Measurements from ENCODE around the gene ZNRF1. TPM values are rescaled to one million over a fixed set of nuclear protein-coding genes. Genes with fewer than 3 reads are reported as not detected.

ZNRF1 gene
- total RNA-seq, 5 donors from 2014 or later (not counting 1 experiment from before 2014, with no cell fraction given): 5.5 to 7.8 (median 7.5) TPM

- Histone ChIP-seq H3K27me3 (replicated peaks in 1 of 2; ENCODE audit: control insufficient read depth in 2 of 2, extremely low read depth in 1 of 2, insufficient read depth in 2 of 2, low read length in 1 of 2) (no peaks in the 10 kb centered on the region), H3K4me3 (ENCODE audit: control insufficient read depth in 1 of 2, extremely low read depth in 1 of 2, low read length in 1 of 2) (no peak overlapping the region), H3K36me3 (ENCODE audit: control insufficient read depth in 2 of 2, extremely low read depth in 1 of 2, insufficient read depth in 1 of 2, low read length in 1 of 2) (no peaks in the 10 kb centered on the region), H3K9me3 (no peaks in the 10 kb centered on the region), H3K4me1 (ENCODE audit: control insufficient read depth in 1 of 2, extremely low read depth in 1 of 2, insufficient read depth in 2 of 2, low read length in 2 of 2) (peaks cover 21 to 25% of the 10 kb centered on the region in 2 experiments), H3K27ac (ENCODE audit: low read length) (no peak overlapping the region)
- POLR2A ChIA-PET: no interaction called here
- Mint-ChIP-seq H3K4me1 (peaks cover 35 to 47% (median 43%) of the 10 kb centered on the region in 3 donors), H3K36me3 (peaks cover 14% of the 10 kb centered on the region), H3K27me3 (no peaks in the 10 kb centered on the region), H3K4me3 (no peak overlapping the region), H3K27ac (no peak overlapping the region), H3K9me3 (no peaks in the 10 kb centered on the region)
- WGBS (ENCODE audit: insufficient coverage): 97% methylated on average over 5 of the region's 8 CpGs
- no peak for DNase-seq
- CTCF ChIA-PET: interaction anchor here in 1 of 2 donors (0.5 kb wide), 1 partner anchor 267 kb away, joined by 3 read pairs; no protein-coding TSS in a partner anchor
- ATAC-seq (replicated peaks in 1 of 4): no peak
Measured at GRCh38 chr16:75080205-75081029, 81.6 kb downstream of the ZNRF1 start.

- Mint-ChIP-seq H3K27ac (no peak overlapping the region), H3K27me3 (no peaks in the 10 kb centered on the region), H3K4me1 (peaks cover 26 to 38% (median 34%) of the 10 kb centered on the region in 3 donors), H3K36me3 (peaks cover 21% of the 10 kb centered on the region), H3K4me3 (no peak overlapping the region), H3K9me3 (no peaks in the 10 kb centered on the region)
- ATAC-seq (replicated peaks in 1 of 4) (no peak), DNase-seq (no peak)
- Histone ChIP-seq H3K4me3 (ENCODE audit: control insufficient read depth in 1 of 2, extremely low read depth in 1 of 2, low read length in 1 of 2) (no peak overlapping the region), H3K27ac (ENCODE audit: low read length) (no peak overlapping the region), H3K36me3 (ENCODE audit: control insufficient read depth in 2 of 2, extremely low read depth in 1 of 2, insufficient read depth in 1 of 2, low read length in 1 of 2) (no peaks in the 10 kb centered on the region), H3K9me3 (no peaks in the 10 kb centered on the region), H3K4me1 (ENCODE audit: control insufficient read depth in 1 of 2, extremely low read depth in 1 of 2, insufficient read depth in 2 of 2, low read length in 2 of 2) (peaks cover 12 to 16% of the 10 kb centered on the region in 2 experiments), H3K27me3 (replicated peaks in 1 of 2; ENCODE audit: control insufficient read depth in 2 of 2, extremely low read depth in 1 of 2, insufficient read depth in 2 of 2, low read length in 1 of 2) (no peaks in the 10 kb centered on the region)
- 87% methylated on average over 6 of the region's 6 CpGs for WGBS (ENCODE audit: insufficient coverage)
- CTCF ChIA-PET: interaction anchor here in 1 of 2 donors (0.5 kb wide), 1 partner anchor 65 kb away, joined by 4 read pairs; no protein-coding TSS in a partner anchor
- POLR2A ChIA-PET: interaction anchor here in 1 of 2 donors (0.5 kb wide), 1 partner anchor 56 kb away, joined by 7 read pairs; no protein-coding TSS in a partner anchor
Measured at GRCh38 chr16:75081179-75081859, 82.5 kb downstream of the ZNRF1 start.

- CTCF ChIA-PET: no interaction called here
- no peaks in the 10 kb centered on the region for H3K9me3 Mint-ChIP-seq
- POLR2A ChIA-PET: no interaction called here
Measured at GRCh38 chr16:75083813-75084212, 85.0 kb downstream of the ZNRF1 start.

GRCh38 chr16:75085556-75085955 is 86.7 kb downstream of the ZNRF1 start:
- H3K4me1 Mint-ChIP-seq: peaks cover 8 to 20% (median 18%) of the 10 kb centered on the region in 3 donors
- no peaks in the 10 kb centered on the region for H3K4me1 ChIP-seq (ENCODE audit: control insufficient read depth in 1 of 2, extremely low read depth in 1 of 2, insufficient read depth in 2 of 2, low read length in 2 of 2)
- POLR2A ChIA-PET: no interaction called here

More at GRCh38 chr16:75083813-75084212, 85.0 kb downstream of the ZNRF1 start:
- 90% methylated on average over 2 of the region's 5 CpGs for WGBS (ENCODE audit: insufficient coverage)
- Mint-ChIP-seq H3K27me3 (no peaks in the 10 kb centered on the region), H3K4me3 (no peak overlapping the region), H3K4me1 (peaks cover 6 to 22% (median 21%) of the 10 kb centered on the region in 3 donors), H3K27ac (peak overlapping the region in 1 of 2 donors; percentile 3), H3K36me3 (peaks cover 18% of the 10 kb centered on the region)
- Histone ChIP-seq H3K36me3 (ENCODE audit: control insufficient read depth in 2 of 2, extremely low read depth in 1 of 2, insufficient read depth in 1 of 2, low read length in 1 of 2) (no peaks in the 10 kb centered on the region), H3K4me1 (ENCODE audit: control insufficient read depth in 1 of 2, extremely low read depth in 1 of 2, insufficient read depth in 2 of 2, low read length in 2 of 2) (no peaks in the 10 kb centered on the region), H3K27ac (ENCODE audit: low read length) (no peak overlapping the region), H3K27me3 (replicated peaks in 1 of 2; ENCODE audit: control insufficient read depth in 2 of 2, extremely low read depth in 1 of 2, insufficient read depth in 2 of 2, low read length in 1 of 2) (no peaks in the 10 kb centered on the region), H3K9me3 (no peaks in the 10 kb centered on the region), H3K4me3 (ENCODE audit: control insufficient read depth in 1 of 2, extremely low read depth in 1 of 2, low read length in 1 of 2) (no peak overlapping the region)
- no peak for DNase-seq
- ATAC-seq (replicated peaks in 1 of 4): no peak

GRCh38 chr16:75086281-75086680 is 87.5 kb downstream of the ZNRF1 start:
- H3K27me3 ChIP-seq (replicated peaks in 1 of 2; ENCODE audit: control insufficient read depth in 2 of 2, extremely low read depth in 1 of 2, insufficient read depth in 2 of 2, low read length in 1 of 2): no peaks in the 10 kb centered on the region
- H3K4me3 ChIP-seq (ENCODE audit: control insufficient read depth in 1 of 2, extremely low read depth in 1 of 2, low read length in 1 of 2): no peak overlapping the region
- ChIA-PET CTCF (no interaction called here), POLR2A (no interaction called here)
- no peak for DNase-seq
- 100% methylated on average over 1 of the region's 1 CpG for WGBS (ENCODE audit: insufficient coverage)
- Mint-ChIP-seq H3K4me3 (no peak overlapping the region), H3K27me3 (no peaks in the 10 kb centered on the region), H3K27ac (peak overlapping the region in 1 of 2 donors; percentile 1), H3K36me3 (peaks cover 16% of the 10 kb centered on the region), H3K4me1 (peaks cover 6 to 20% (median 18%) of the 10 kb centered on the region in 3 donors), H3K9me3 (no peaks in the 10 kb centered on the region)
- H3K27ac ChIP-seq (ENCODE audit: low read length): no peak overlapping the region
- no peaks in the 10 kb centered on the region for H3K4me1 ChIP-seq (ENCODE audit: control insufficient read depth in 1 of 2, extremely low read depth in 1 of 2, insufficient read depth in 2 of 2, low read length in 2 of 2)
- H3K36me3 ChIP-seq (ENCODE audit: control insufficient read depth in 2 of 2, extremely low read depth in 1 of 2, insufficient read depth in 1 of 2, low read length in 1 of 2): no peaks in the 10 kb centered on the region
- no peaks in the 10 kb centered on the region for H3K9me3 ChIP-seq
- no peak for ATAC-seq (replicated peaks in 1 of 4)

More at GRCh38 chr16:75085556-75085955, 86.7 kb downstream of the ZNRF1 start:
- Histone ChIP-seq H3K4me3 (ENCODE audit: control insufficient read depth in 1 of 2, extremely low read depth in 1 of 2, low read length in 1 of 2) (no peak overlapping the region), H3K27me3 (replicated peaks in 1 of 2; ENCODE audit: control insufficient read depth in 2 of 2, extremely low read depth in 1 of 2, insufficient read depth in 2 of 2, low read length in 1 of 2) (no peaks in the 10 kb centered on the region), H3K27ac (ENCODE audit: low read length) (no peak overlapping the region), H3K9me3 (no peaks in the 10 kb centered on the region), H3K36me3 (ENCODE audit: control insufficient read depth in 2 of 2, extremely low read depth in 1 of 2, insufficient read depth in 1 of 2, low read length in 1 of 2) (no peaks in the 10 kb centered on the region)
- DNase-seq (no peak), ATAC-seq (replicated peaks in 1 of 4) (no peak)
- Mint-ChIP-seq H3K27me3 (no peaks in the 10 kb centered on the region), H3K27ac (no peak overlapping the region), H3K36me3 (peaks cover 16% of the 10 kb centered on the region), H3K4me3 (no peak overlapping the region), H3K9me3 (no peaks in the 10 kb centered on the region)
- CTCF ChIA-PET: no interaction called here
- 89% methylated on average over 2 of the region's 4 CpGs for WGBS (ENCODE audit: insufficient coverage)

- ATAC-seq (replicated peaks in 1 of 4): no peak
Measured at GRCh38 chr16:75086688-75087374, 88.0 kb downstream of the ZNRF1 start.

More at GRCh38 chr16:75086688-75087374, 88.0 kb downstream of the ZNRF1 start:
- no peaks in the 10 kb centered on the region for H3K27me3 ChIP-seq (replicated peaks in 1 of 2; ENCODE audit: control insufficient read depth in 2 of 2, extremely low read depth in 1 of 2, insufficient read depth in 2 of 2, low read length in 1 of 2)
- H3K4me3 ChIP-seq (ENCODE audit: control insufficient read depth in 1 of 2, extremely low read depth in 1 of 2, low read length in 1 of 2): no peak overlapping the region
- Mint-ChIP-seq H3K4me1 (peaks cover 4 to 20% (median 14%) of the 10 kb centered on the region in 3 donors), H3K9me3 (no peaks in the 10 kb centered on the region), H3K4me3 (no peak overlapping the region), H3K27me3 (no peaks in the 10 kb centered on the region), H3K36me3 (peaks cover 16% of the 10 kb centered on the region), H3K27ac (peak overlapping the region in 1 of 2 donors; percentile 1)
- ChIA-PET CTCF (no interaction called here), POLR2A (no interaction called here)
- no peaks in the 10 kb centered on the region for H3K9me3 ChIP-seq
- H3K36me3 ChIP-seq (ENCODE audit: control insufficient read depth in 2 of 2, extremely low read depth in 1 of 2, insufficient read depth in 1 of 2, low read length in 1 of 2): no peaks in the 10 kb centered on the region
- WGBS (ENCODE audit: insufficient coverage): 91% methylated on average over 5 of the region's 10 CpGs
- no peak overlapping the region for H3K27ac ChIP-seq (ENCODE audit: low read length)
- DNase-seq: no peak
- H3K4me1 ChIP-seq (ENCODE audit: control insufficient read depth in 1 of 2, extremely low read depth in 1 of 2, insufficient read depth in 2 of 2, low read length in 2 of 2): no peaks in the 10 kb centered on the region

Data from T-cell (primary cell).